Activated CD4-positive, alpha-beta T cell treated with anti-CD3 and anti-CD28 coated beads, Interleukin-2, amount 10 ng/mL, durations not matched to agents 7 days and 5 days (primary cell): ENCODE results near the gene LCE3C. TPM values are rescaled to one million over a fixed set of nuclear protein-coding genes. Genes with fewer than 3 reads are reported as not detected.

Experiments
- CTCF ChIA-PET: fragments of 350-600 bp; sonication (Branson Sonifier 250); formaldehyde crosslinking; loops from one replicate; lab custom pipeline; 2021; ENCODE audit warnings: antibody characterized with exemption; lab: Charles Lee
- POLR2A ChIA-PET: fragments of 350-600 bp; sonication (Branson Sonifier 250); formaldehyde crosslinking; loops from one replicate; lab custom pipeline; 2021; ENCODE audit warnings: antibody characterized with exemption; lab: Charles Lee
- DNase-seq: peaks from one replicate; pipeline ENCODE4 v3.0.0-alpha.2; 2020
- H3K27ac Mint-ChIP-seq: one replicate; pipeline ENCODE4 v1.8.0; 2021; ENCODE audit warnings: mild to moderate bottlenecking, moderate library complexity, mixed read lengths
- H3K27me3 Mint-ChIP-seq: one replicate; pipeline ENCODE4 v1.8.0; 2021; ENCODE audit warnings: mixed read lengths
- H3K36me3 Mint-ChIP-seq: one replicate; pipeline ENCODE4 v1.8.0; 2021; ENCODE audit warnings: low read depth, mixed read lengths
- H3K4me1 Mint-ChIP-seq: one replicate; pipeline ENCODE4 v1.8.0; 2021; ENCODE audit warnings: mixed read lengths
- H3K4me3 Mint-ChIP-seq: one replicate; pipeline ENCODE4 v1.8.0; 2021; ENCODE audit warnings: mild to moderate bottlenecking, moderate library complexity, mixed read lengths
- H3K9me3 Mint-ChIP-seq: one replicate; pipeline ENCODE4 v1.8.0; 2021; ENCODE audit warnings: mixed read lengths
- total RNA-seq, 2 experiments: library from RNA; stranded (reverse); gene quantifications; one replicate each; pipeline ENCODE4 v1.2.3, GENCODE V29; 2021

Gene LCE3C
- total RNA-seq, 2 experiments from 2014 or later: not detected

DNA sequence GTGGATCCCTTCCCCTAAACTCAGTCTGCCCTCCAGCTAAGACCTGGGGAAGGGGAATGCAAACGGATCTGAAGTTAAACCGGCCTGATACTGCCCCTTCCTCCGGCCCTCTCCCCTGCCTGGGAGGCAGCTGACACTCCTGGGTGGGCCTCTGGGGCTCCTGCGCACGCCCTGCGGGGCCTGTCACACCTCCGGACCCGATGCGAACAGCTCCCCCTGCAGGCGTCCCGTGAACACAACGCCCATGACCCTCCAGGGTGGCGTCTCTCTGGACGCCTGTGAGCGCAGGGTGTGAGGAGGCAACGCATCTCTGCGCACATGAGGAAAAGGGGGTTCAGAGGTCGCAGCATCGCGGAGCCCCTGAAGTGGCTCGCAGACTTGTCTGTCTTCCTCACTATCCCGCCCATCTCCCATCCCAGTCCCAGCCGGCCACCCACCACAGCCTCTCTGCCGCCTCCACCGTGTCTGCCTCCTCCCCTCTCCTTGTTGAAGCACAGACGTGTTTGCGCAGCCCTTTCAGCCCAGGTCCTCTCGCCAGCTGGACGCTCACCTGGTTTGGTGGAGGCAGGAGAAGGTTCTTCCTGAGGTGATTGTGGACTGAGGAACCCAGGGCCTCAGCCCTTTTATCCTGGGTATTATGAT lies 23.3 kb downstream of the LCE3C start:
- CTCF ChIA-PET: interaction anchor here (1.7 kb wide), 1 partner anchor 17 kb away, joined by 4 read pairs; no protein-coding TSS in a partner anchor
- no peak overlapping the region for H3K4me3 Mint-ChIP-seq
- H3K27ac Mint-ChIP-seq: no peak overlapping the region
- peaks cover 15% of the 10 kb centered on the region for H3K27me3 Mint-ChIP-seq
- no peaks in the 10 kb centered on the region for H3K36me3 Mint-ChIP-seq
- H3K4me1 Mint-ChIP-seq: peaks cover 10% of the 10 kb centered on the region
- H3K9me3 Mint-ChIP-seq: peaks cover 6% of the 10 kb centered on the region
- DNase-seq: peak; percentile 13
- POLR2A ChIA-PET: no interaction called here

- Mint-ChIP-seq H3K4me3 (no peak overlapping the region), H3K27ac (no peak overlapping the region), H3K36me3 (no peaks in the 10 kb centered on the region), H3K4me1 (peaks cover 10% of the 10 kb centered on the region), H3K27me3 (peaks cover 20% of the 10 kb centered on the region), H3K9me3 (no peaks in the 10 kb centered on the region)
- no peak for DNase-seq
- ChIA-PET POLR2A (no interaction called here), CTCF (no interaction called here)
These were observed 26.7 kb downstream of the LCE3C start for GRCh38 chr1:152626744-152627143.

DNA sequence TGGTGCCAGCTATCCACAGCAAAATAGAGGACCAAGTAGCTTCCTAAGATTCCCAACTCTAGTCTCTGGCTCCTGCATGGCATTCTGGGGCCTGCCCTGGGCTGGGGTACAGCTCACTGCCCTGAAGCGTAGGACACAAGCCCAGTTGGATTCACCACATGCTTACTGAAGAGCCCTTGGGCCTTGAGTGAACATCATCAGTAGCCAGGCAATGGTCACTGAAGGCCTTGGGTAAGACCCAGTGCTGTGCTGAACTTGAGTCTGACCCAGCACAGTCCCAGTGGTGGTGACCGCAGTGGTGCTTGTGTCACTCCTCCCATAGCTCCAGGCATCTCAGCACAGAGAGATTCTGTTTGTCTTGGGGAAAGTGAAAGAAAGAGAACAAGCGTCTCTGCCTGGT lies 30.6 kb downstream of the LCE3C start:
- Mint-ChIP-seq H3K36me3 (no peaks in the 10 kb centered on the region), H3K9me3 (no peaks in the 10 kb centered on the region), H3K4me1 (no peaks in the 10 kb centered on the region), H3K27me3 (peaks cover 18% of the 10 kb centered on the region), H3K4me3 (no peak overlapping the region), H3K27ac (no peak overlapping the region)
- DNase-seq: no peak
- ChIA-PET CTCF (no interaction called here), POLR2A (no interaction called here)

DNA sequence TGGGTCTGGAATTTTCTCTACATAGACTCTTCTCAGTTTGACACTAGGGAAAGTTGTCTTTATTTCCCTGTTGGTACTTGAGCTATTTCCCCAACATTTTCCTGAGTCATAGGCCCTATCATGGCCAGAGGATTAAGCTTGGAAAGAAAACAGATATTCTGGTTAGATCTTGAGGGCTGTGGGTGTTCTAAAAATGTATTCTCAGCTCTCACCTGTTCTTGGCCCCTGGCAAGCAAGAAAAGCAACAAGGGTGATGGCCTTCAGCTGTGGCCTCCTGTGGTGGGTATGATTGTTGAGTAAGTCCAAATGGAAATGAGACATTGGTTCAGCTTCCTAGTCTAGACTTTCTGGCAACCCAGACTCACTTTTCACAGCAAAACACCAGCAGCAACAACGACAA lies 40.3 kb downstream of the LCE3C start:
- ChIA-PET CTCF (interaction anchor here (1.1 kb wide), 1 partner anchor 17 kb away, joined by 4 read pairs; the partner anchor contains the start of gene LCE3A), POLR2A (no interaction called here)
- Mint-ChIP-seq H3K4me3 (no peak overlapping the region), H3K27me3 (peaks cover 3% of the 10 kb centered on the region), H3K27ac (no peak overlapping the region), H3K9me3 (no peaks in the 10 kb centered on the region), H3K4me1 (no peaks in the 10 kb centered on the region), H3K36me3 (no peaks in the 10 kb centered on the region)
- no peak for DNase-seq

DNA sequence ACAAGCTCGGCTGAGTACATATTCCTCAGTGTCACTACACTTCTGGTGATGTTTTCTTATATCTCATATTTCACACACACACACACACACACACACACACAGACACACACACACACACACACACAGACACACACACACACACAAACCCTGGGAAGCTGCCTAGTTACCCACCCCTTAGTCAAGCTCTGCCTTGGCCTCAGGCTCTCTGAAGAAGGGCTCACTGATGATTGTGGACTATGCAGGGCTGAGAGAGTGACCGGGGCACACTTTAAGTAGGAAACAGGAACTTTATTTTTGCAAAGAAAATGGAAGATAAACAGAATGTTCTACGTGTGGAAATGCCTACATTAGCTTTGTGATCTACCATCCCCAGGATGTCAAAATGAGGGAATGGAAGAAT lies 43.9 kb downstream of the LCE3C start:
- DNase-seq: no peak
- ChIA-PET CTCF (interaction anchor here (0.8 kb wide), 1 partner anchor 183 kb away, joined by 3 read pairs; the partner anchor contains the start of gene LCE1A), POLR2A (no interaction called here)
- Mint-ChIP-seq H3K4me3 (no peak overlapping the region), H3K9me3 (no peaks in the 10 kb centered on the region), H3K4me1 (no peaks in the 10 kb centered on the region), H3K36me3 (no peaks in the 10 kb centered on the region), H3K27me3 (peaks cover 7% of the 10 kb centered on the region), H3K27ac (no peak overlapping the region)

GRCh38 chr1:152645146-152645545 lies 45.1 kb downstream of the LCE3C start:
- no peak for DNase-seq
- no peaks in the 10 kb centered on the region for H3K4me1 Mint-ChIP-seq
- peaks cover 13% of the 10 kb centered on the region for H3K27me3 Mint-ChIP-seq
- H3K27ac Mint-ChIP-seq: no peak overlapping the region
- CTCF ChIA-PET: interaction anchor here (1.1 kb wide), 1 partner anchor 10 kb away, joined by 5 read pairs; no protein-coding TSS in a partner anchor
- POLR2A ChIA-PET: no interaction called here
- H3K36me3 Mint-ChIP-seq: no peaks in the 10 kb centered on the region
- no peaks in the 10 kb centered on the region for H3K9me3 Mint-ChIP-seq
- H3K4me3 Mint-ChIP-seq: no peak overlapping the region

- Mint-ChIP-seq H3K27ac (no peak overlapping the region), H3K4me1 (no peaks in the 10 kb centered on the region), H3K9me3 (no peaks in the 10 kb centered on the region), H3K27me3 (peaks cover 20% of the 10 kb centered on the region), H3K36me3 (no peaks in the 10 kb centered on the region), H3K4me3 (no peak overlapping the region)
- DNase-seq: no peak
- CTCF ChIA-PET: no interaction called here
- POLR2A ChIA-PET: no interaction called here
These were observed 46.6 kb downstream of the LCE3C start for GRCh38 chr1:152646656-152647055.

Other genes starting within 250 kb of the LCE3C start
- gene FLG2, start 240.2 kb upstream of the LCE3C start, total RNA-seq: not detected
- not detected for gene CRNN, start 186.0 kb upstream of the LCE3C start, total RNA-seq
- not detected for gene LCE5A, start 89.4 kb upstream of the LCE3C start, total RNA-seq
- not detected for gene CRCT1, start 85.8 kb upstream of the LCE3C start, total RNA-seq
- not detected for gene LCE3E, start 33.5 kb upstream of the LCE3C start, total RNA-seq
- not detected for gene LCE3D, start 19.7 kb upstream of the LCE3C start, total RNA-seq
- not detected for gene LCE3B, start 13.6 kb downstream of the LCE3C start, total RNA-seq
- not detected for gene LCE3A, start 22.9 kb downstream of the LCE3C start, total RNA-seq
- not detected for gene LCE2D, start 63.1 kb downstream of the LCE3C start, total RNA-seq
- gene LCE2C, start 75.0 kb downstream of the LCE3C start, total RNA-seq: not detected
- not detected for gene LCE2B, start 85.9 kb downstream of the LCE3C start, total RNA-seq
- not detected for gene LCE2A, start 98.1 kb downstream of the LCE3C start, total RNA-seq
- gene LCE4A, start 107.9 kb downstream of the LCE3C start, total RNA-seq: not detected
- gene KPRP, start 157.8 kb downstream of the LCE3C start, total RNA-seq: not detected
- not detected for gene LCE1F, start 174.9 kb downstream of the LCE3C start, total RNA-seq
- gene LCE1E, start 186.0 kb downstream of the LCE3C start, total RNA-seq: not detected
- not detected for gene LCE1D, start 196.5 kb downstream of the LCE3C start, total RNA-seq
- not detected for gene LCE1C, start 206.4 kb downstream of the LCE3C start, total RNA-seq
- gene LCE1B, start 211.7 kb downstream of the LCE3C start, total RNA-seq: not detected
- gene LCE1A, start 227.2 kb downstream of the LCE3C start, total RNA-seq: not detected
- not detected for gene LCE6A, start 242.6 kb downstream of the LCE3C start, total RNA-seq